ENCODE data around the gene GRM7. TPM values are rescaled to one million over a fixed set of nuclear protein-coding genes. Genes with fewer than 3 reads are reported as not detected.

GRM7 gene
- total and polyA plus RNA-seq, 2 donors (not counting 1 experiment from before 2014, with no cell fraction given): not detected

DNA sequence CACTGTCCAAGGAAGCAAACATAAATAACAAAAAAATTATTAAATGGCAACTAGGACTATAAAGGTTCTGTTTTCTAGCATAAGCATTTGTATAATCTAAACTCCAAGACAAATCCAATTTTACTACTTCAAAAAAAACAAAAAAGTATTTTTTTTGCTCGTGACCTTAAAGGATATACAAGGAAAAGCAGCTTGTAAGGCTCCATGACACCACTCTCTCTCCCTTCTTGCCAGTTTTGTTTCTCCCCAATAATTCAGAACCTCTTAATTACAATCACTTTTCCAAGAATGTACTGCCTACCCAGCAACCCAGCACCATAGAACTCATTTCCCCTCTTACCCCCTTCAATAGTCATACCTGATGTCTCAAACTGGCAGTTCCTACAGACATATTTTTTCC lies 496.2 kb downstream of the GRM7 start:
- Histone ChIP-seq H3K79me2 (ENCODE audit: control insufficient read depth, insufficient read depth, low read length) (no peaks in the 10 kb centered on the region), H3K27ac (ENCODE audit: low read length in 2 of 2) (no peak overlapping the region), H3K4me3 (ENCODE audit: control extremely low read depth in 1 of 5, extremely low read depth in 1 of 5, insufficient read depth in 1 of 5, low read depth in 2 of 5, low read length in 4 of 5) (no peak overlapping the region), H3K9me3 (ENCODE audit: control extremely low read depth in 1 of 3, control insufficient read depth in 2 of 3, insufficient read depth in 1 of 3, low read length in 2 of 3) (no peaks in the 10 kb centered on the region), H3K4me1 (ENCODE audit: control insufficient read depth in 2 of 2, insufficient read depth in 2 of 2, low read length in 2 of 2) (no peaks in the 10 kb centered on the region), H3K36me3 (replicated peaks in 1 of 2; ENCODE audit: control extremely low read depth in 1 of 2, control insufficient read depth in 1 of 2, extremely low read depth in 1 of 2, insufficient read depth in 2 of 2, low read length in 1 of 2) (no peaks in the 10 kb centered on the region), H3K27me3 (replicated peaks in 1 of 4; ENCODE audit: control extremely low read depth in 1 of 4, control insufficient read depth in 3 of 4, insufficient read depth in 4 of 4, low read length in 3 of 4) (no peaks in the 10 kb centered on the region), H3K4me2 (replicated peaks; ENCODE audit: low read depth, low read length, poor library complexity, severe bottlenecking) (no peak overlapping the region), H2AFZ (ENCODE audit: insufficient read depth, low read depth, low read length, poor library complexity, severe bottlenecking) (no peak overlapping the region), H4K20me1 (ENCODE audit: control insufficient read depth, insufficient read depth, low read length, poor library complexity, severe bottlenecking) (no peaks in the 10 kb centered on the region), H3K9ac (ENCODE audit: low read length) (no peak overlapping the region)
- H3K4me3 Mint-ChIP-seq: no peak overlapping the region
- POLR2A ChIA-PET: no interaction called here
- 67% methylated on average over 1 of the region's 1 CpG for WGBS (ENCODE audit: insufficient coverage)
- H3K4me1 Mint-ChIP-seq: no peaks in the 10 kb centered on the region
- peaks cover 5% of the 10 kb centered on the region for H3K9me3 Mint-ChIP-seq (ENCODE audit: insufficient read depth)
- intact Hi-C loops (cut with micrococcal nuclease): no loop called here
- H3K27ac Mint-ChIP-seq: no peak overlapping the region
- CTCF ChIA-PET: no interaction called here
- DNase-seq (no peak), ATAC-seq (ENCODE audit: low read depth) (no peak)
- H3K27me3 Mint-ChIP-seq: no peaks in the 10 kb centered on the region
- TF ChIP-seq CTCF (IDR thresholded peaks at IDR 0.05): no peak
- no peak for TF ChIP-seq EZH2 (IDR thresholded peaks at IDR 0.05; ENCODE audit: borderline replicate concordance, insufficient read depth, low read depth, low read length, poor library complexity, severe bottlenecking)

DNA sequence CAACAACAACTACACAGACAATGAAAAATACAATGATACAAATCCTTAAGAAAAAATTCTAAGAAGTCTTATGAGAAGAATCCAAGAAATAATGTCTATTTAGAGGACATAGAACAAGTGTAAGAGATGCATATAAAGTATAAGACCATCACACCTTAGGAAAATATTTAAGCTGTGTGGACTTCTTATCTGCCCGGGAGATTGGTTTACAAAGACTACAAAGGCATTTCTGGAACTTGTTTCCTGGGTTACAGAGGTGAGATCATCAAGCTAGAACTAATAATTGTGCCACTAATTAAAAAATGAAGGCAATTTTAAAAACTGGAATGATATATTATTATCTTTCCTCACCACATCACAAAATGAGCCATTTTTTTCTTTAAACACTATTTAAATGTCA lies 507.1 kb downstream of the GRM7 start:
- Mint-ChIP-seq H3K9me3 (ENCODE audit: insufficient read depth) (no peaks in the 10 kb centered on the region), H3K4me3 (no peak overlapping the region), H3K27me3 (no peaks in the 10 kb centered on the region), H3K27ac (no peak overlapping the region), H3K4me1 (no peaks in the 10 kb centered on the region)
- H3K79me2 ChIP-seq (ENCODE audit: control insufficient read depth, insufficient read depth, low read length): no peaks in the 10 kb centered on the region
- no peak overlapping the region for H2AFZ ChIP-seq (ENCODE audit: insufficient read depth, low read depth, low read length, poor library complexity, severe bottlenecking)
- intact Hi-C loops (cut with micrococcal nuclease): no loop called here
- no peaks in the 10 kb centered on the region for H4K20me1 ChIP-seq (ENCODE audit: control insufficient read depth, insufficient read depth, low read length, poor library complexity, severe bottlenecking)
- no peak for DNase-seq
- no peaks in the 10 kb centered on the region for H3K27me3 ChIP-seq (replicated peaks in 1 of 4; ENCODE audit: control extremely low read depth in 1 of 4, control insufficient read depth in 3 of 4, insufficient read depth in 4 of 4, low read length in 3 of 4)
- TF ChIP-seq EZH2 (IDR thresholded peaks at IDR 0.05; ENCODE audit: borderline replicate concordance, insufficient read depth, low read depth, low read length, poor library complexity, severe bottlenecking) (no peak), CTCF (IDR thresholded peaks at IDR 0.05) (no peak)
- ChIA-PET CTCF (no interaction called here), POLR2A (no interaction called here)
- ATAC-seq (ENCODE audit: low read depth): no peak
- no peak overlapping the region for H3K4me2 ChIP-seq (replicated peaks; ENCODE audit: low read depth, low read length, poor library complexity, severe bottlenecking)
- H3K4me1 ChIP-seq (ENCODE audit: control insufficient read depth in 2 of 2, insufficient read depth in 2 of 2, low read length in 2 of 2): no peaks in the 10 kb centered on the region
- WGBS (ENCODE audit: insufficient coverage): no CpG with 5 or more reads among the region's 1 CpG
- H3K4me3 ChIP-seq (ENCODE audit: control extremely low read depth in 1 of 5, extremely low read depth in 1 of 5, insufficient read depth in 1 of 5, low read depth in 2 of 5, low read length in 4 of 5): no peak overlapping the region
- H3K36me3 ChIP-seq (replicated peaks in 1 of 2; ENCODE audit: control extremely low read depth in 1 of 2, control insufficient read depth in 1 of 2, extremely low read depth in 1 of 2, insufficient read depth in 2 of 2, low read length in 1 of 2): no peaks in the 10 kb centered on the region
- no peaks in the 10 kb centered on the region for H3K9me3 ChIP-seq (ENCODE audit: control extremely low read depth in 1 of 3, control insufficient read depth in 2 of 3, insufficient read depth in 1 of 3, low read length in 2 of 3)
- no peak overlapping the region for H3K27ac ChIP-seq (ENCODE audit: low read length in 2 of 2)
- no peak overlapping the region for H3K9ac ChIP-seq (ENCODE audit: low read length)
